Hepatocyte (in vitro differentiated cells): Measurements from ENCODE around the gene ENGASE.

ENCODE experiments used
- EZH2 ChIP-seq: fragments of 200-600 bp; sonication (generic); IDR thresholded peaks from 2 replicates; pipeline ENCODE4 v1.6.1; 2016; ENCODE audit warnings: antibody characterized with exemption, mild to moderate bottlenecking, borderline replicate concordance
- TF ChIP-seq, protein P1 (sequence below): fragments of 200-600 bp; sonication (generic); IDR thresholded peaks from 2 replicates; pipeline ENCODE4 v1.5.1; 2016; ENCODE audit warnings: antibody characterized with exemption, mild to moderate bottlenecking; ENCODE audit not compliant: poor library complexity

DNA sequence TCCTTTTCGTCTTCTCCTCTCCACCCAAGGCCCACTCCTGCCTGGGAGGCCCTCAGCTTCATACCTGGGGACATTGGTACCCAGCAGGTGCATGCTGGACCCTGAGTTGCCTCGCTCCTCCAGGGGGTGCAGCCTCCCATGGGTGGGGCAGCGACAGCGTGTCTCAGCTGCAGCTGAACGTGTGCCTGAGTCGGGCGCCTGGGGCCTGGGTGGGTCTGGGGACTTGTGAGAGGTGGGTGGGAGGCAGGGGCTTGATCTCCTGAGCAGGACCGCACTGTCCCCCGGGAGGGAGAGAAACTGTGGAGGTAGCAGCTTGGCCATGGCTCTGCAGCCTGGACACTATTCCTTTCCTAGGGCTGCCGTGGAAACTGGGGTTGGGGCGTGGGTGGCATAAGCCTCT, 24.8 kb upstream of the ENGASE start:
- TF ChIP-seq, protein P1, sequence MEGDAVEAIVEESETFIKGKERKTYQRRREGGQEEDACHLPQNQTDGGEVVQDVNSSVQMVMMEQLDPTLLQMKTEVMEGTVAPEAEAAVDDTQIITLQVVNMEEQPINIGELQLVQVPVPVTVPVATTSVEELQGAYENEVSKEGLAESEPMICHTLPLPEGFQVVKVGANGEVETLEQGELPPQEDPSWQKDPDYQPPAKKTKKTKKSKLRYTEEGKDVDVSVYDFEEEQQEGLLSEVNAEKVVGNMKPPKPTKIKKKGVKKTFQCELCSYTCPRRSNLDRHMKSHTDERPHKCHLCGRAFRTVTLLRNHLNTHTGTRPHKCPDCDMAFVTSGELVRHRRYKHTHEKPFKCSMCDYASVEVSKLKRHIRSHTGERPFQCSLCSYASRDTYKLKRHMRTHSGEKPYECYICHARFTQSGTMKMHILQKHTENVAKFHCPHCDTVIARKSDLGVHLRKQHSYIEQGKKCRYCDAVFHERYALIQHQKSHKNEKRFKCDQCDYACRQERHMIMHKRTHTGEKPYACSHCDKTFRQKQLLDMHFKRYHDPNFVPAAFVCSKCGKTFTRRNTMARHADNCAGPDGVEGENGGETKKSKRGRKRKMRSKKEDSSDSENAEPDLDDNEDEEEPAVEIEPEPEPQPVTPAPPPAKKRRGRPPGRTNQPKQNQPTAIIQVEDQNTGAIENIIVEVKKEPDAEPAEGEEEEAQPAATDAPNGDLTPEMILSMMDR: no peak
- TF ChIP-seq EZH2: no peak
